Body of pancreas (tissue), 4 donors: Measurements from ENCODE around the gene NUDT19.

Experiments
- POLR2A ChIP-seq, 3 donors: fragments of 450-650 bp; IDR thresholded peaks; one replicate each; pipeline ENCODE4 v1.6.1; 2016; ENCODE audit warnings: antibody characterized with exemption in 3 of 3, mild to moderate bottlenecking in 2 of 3
- TF ChIP-seq, protein P1 (sequence below), 7 experiments: fragments of 450-650 bp in 4 of 7; fragments of 200-600 bp in 3 of 7; sonication (generic) in 3 of 7; IDR thresholded peaks; one replicate each; pipeline ENCODE4 v1.5.1; 2016 to 2019; ENCODE audit warnings: antibody characterized with exemption in 7 of 7

DNA sequence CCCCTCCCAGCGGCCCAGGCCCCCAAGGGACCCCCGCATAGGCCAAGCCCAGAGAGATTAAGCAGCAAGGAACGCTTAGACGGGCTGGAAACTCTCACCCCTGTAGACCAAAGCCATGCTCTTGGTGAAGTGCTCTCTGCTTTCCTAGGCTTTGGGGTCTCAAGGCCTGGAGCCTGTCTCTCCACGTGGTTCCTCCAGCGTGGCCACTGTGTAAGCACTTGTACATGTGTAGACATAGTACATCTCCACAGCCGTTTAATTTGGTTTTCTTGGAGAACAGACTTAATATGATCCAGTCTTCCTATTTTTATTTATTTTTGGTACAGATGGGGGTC is 1.1 kb downstream of the NUDT19 start:
- TF ChIP-seq, protein P1, sequence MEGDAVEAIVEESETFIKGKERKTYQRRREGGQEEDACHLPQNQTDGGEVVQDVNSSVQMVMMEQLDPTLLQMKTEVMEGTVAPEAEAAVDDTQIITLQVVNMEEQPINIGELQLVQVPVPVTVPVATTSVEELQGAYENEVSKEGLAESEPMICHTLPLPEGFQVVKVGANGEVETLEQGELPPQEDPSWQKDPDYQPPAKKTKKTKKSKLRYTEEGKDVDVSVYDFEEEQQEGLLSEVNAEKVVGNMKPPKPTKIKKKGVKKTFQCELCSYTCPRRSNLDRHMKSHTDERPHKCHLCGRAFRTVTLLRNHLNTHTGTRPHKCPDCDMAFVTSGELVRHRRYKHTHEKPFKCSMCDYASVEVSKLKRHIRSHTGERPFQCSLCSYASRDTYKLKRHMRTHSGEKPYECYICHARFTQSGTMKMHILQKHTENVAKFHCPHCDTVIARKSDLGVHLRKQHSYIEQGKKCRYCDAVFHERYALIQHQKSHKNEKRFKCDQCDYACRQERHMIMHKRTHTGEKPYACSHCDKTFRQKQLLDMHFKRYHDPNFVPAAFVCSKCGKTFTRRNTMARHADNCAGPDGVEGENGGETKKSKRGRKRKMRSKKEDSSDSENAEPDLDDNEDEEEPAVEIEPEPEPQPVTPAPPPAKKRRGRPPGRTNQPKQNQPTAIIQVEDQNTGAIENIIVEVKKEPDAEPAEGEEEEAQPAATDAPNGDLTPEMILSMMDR (IDR thresholded peaks at IDR 0.05) = no peak
- no peak for TF ChIP-seq POLR2A (IDR thresholded peaks at IDR 0.05)
